ENCODE results near the gene KL. TPM values are rescaled to one million over a fixed set of nuclear protein-coding genes. Genes with fewer than 3 reads are reported as not detected.

Gene KL
- total and polyA plus RNA-seq, 2 donors (not counting 1 experiment from before 2014, with no cell fraction given), result 0.07 TPM; not detected in 1

DNA sequence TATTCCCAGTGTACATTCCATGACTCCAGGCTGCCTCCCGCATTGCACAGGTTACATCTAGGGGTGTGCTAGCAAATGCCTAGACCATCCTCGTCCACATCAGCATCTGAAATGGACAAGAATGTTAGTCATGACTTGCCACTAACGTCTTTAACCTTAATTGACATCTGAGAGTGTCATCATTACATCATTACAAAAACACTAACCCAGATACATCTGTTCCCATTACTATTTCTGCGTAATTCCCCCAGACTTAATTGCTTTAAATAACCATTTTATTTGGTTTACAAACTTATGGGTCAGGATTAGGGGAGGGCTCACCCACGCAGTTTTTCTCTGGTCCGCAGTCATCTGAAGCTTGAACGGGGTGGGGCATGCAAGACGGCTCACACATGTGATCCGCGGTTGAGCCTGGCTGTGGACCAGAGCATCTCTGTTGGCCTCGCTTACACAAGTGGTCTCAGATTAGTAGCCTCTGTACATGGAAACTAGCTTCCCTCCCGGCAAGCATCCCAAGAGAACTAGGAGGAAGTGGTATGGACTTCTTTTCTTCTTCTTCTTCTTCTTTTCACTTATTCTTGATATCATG is 15.9 kb downstream of the KL start:
- TF ChIP-seq, protein P1, sequence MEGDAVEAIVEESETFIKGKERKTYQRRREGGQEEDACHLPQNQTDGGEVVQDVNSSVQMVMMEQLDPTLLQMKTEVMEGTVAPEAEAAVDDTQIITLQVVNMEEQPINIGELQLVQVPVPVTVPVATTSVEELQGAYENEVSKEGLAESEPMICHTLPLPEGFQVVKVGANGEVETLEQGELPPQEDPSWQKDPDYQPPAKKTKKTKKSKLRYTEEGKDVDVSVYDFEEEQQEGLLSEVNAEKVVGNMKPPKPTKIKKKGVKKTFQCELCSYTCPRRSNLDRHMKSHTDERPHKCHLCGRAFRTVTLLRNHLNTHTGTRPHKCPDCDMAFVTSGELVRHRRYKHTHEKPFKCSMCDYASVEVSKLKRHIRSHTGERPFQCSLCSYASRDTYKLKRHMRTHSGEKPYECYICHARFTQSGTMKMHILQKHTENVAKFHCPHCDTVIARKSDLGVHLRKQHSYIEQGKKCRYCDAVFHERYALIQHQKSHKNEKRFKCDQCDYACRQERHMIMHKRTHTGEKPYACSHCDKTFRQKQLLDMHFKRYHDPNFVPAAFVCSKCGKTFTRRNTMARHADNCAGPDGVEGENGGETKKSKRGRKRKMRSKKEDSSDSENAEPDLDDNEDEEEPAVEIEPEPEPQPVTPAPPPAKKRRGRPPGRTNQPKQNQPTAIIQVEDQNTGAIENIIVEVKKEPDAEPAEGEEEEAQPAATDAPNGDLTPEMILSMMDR (IDR thresholded peaks at IDR 0.05), result no peak
- TF ChIP-seq EZH2 (IDR thresholded peaks at IDR 0.05; ENCODE audit: borderline replicate concordance, insufficient read depth, low read depth, low read length, poor library complexity, severe bottlenecking), result no peak

DNA sequence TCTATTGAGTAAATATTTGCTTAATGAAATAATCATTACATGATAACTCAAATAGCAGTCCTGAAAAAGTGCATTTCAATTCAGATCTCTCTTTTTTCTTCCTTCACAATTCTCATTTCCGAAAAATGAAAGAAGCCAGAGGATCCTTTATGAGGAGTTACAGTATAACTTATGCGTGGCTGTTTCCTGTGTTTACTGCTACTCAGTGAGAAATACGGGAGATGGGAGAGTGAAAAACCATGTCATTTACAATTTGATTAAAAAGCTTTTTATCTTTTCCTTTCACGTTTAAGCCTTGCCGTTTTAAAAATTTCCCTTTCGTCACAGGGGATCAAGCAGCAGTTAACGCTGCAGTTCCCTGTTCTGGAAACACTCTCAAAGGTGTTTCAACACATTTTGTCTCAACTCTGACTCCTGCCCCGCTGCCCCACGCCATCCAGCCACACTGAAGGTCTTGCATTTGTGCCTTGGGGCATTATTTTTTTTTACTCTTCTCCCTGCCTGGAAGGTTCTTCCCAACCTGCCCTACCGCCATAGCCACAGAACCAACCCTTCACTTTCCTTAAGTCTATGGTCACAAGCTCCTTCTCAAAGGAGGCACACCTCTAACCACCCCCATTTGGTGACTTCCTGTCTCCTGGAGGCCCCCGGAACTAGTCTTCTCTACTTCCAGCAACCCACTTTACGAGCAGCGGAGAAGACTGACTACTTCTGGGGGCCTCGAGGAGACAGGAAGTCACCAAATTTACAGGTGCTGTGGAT is 17.0 kb downstream of the KL start:
- peaks cover 4% of the 10 kb centered on the region for H3K4me1 Mint-ChIP-seq
- no peak for TF ChIP-seq EZH2 (IDR thresholded peaks at IDR 0.05; ENCODE audit: borderline replicate concordance, insufficient read depth, low read depth, low read length, poor library complexity, severe bottlenecking)
- H3K9me3 Mint-ChIP-seq (ENCODE audit: insufficient read depth), result no peaks in the 10 kb centered on the region
- ATAC-seq (ENCODE audit: low read depth) (no peak), DNase-seq (peak; percentile 23)
- peak overlapping the region; percentile 66 for H3K4me3 Mint-ChIP-seq
- peaks cover 31% of the 10 kb centered on the region for H3K27me3 Mint-ChIP-seq
- ChIA-PET POLR2A (no interaction called here), CTCF (no interaction called here)
- Histone ChIP-seq H3K36me3 (replicated peaks in 1 of 2; ENCODE audit: control extremely low read depth in 1 of 2, control insufficient read depth in 1 of 2, extremely low read depth in 1 of 2, insufficient read depth in 2 of 2, low read length in 1 of 2) (no peaks in the 10 kb centered on the region), H3K9ac (ENCODE audit: low read length) (peak overlapping the region; percentile 39), H2AFZ (ENCODE audit: insufficient read depth, low read depth, low read length, poor library complexity, severe bottlenecking) (peak overlapping the region; percentile 81), H3K79me2 (ENCODE audit: control insufficient read depth, insufficient read depth, low read length) (no peaks in the 10 kb centered on the region), H3K4me3 (ENCODE audit: control extremely low read depth in 1 of 5, extremely low read depth in 1 of 5, insufficient read depth in 1 of 5, low read depth in 2 of 5, low read length in 4 of 5) (peak overlapping the region in 4 of 5 experiments; percentile 7 to 47 (median 37)), H3K27me3 (replicated peaks in 1 of 4; ENCODE audit: control extremely low read depth in 1 of 4, control insufficient read depth in 3 of 4, insufficient read depth in 4 of 4, low read length in 3 of 4) (peaks cover 0 to 3% (median 0%) of the 10 kb centered on the region in 4 experiments), H3K27ac (ENCODE audit: low read length in 2 of 2) (no peak overlapping the region), H3K4me1 (ENCODE audit: control insufficient read depth in 2 of 2, insufficient read depth in 2 of 2, low read length in 2 of 2) (no peaks in the 10 kb centered on the region), H4K20me1 (ENCODE audit: control insufficient read depth, insufficient read depth, low read length, poor library complexity, severe bottlenecking) (no peaks in the 10 kb centered on the region), H3K9me3 (ENCODE audit: control extremely low read depth in 1 of 3, control insufficient read depth in 2 of 3, insufficient read depth in 1 of 3, low read length in 2 of 3) (no peaks in the 10 kb centered on the region), H3K4me2 (replicated peaks; ENCODE audit: low read depth, low read length, poor library complexity, severe bottlenecking) (peak overlapping the region; percentile 53)
- intact Hi-C loops (cut with micrococcal nuclease), result no loop called here
- no peak overlapping the region for H3K27ac Mint-ChIP-seq
- WGBS (ENCODE audit: insufficient coverage), result 26% methylated on average over 7 of the region's 14 CpGs

More for the DNA sequence above, 15.9 kb downstream of the KL start:
- no peak overlapping the region for H3K4me2 ChIP-seq (replicated peaks; ENCODE audit: low read depth, low read length, poor library complexity, severe bottlenecking)
- no peaks in the 10 kb centered on the region for H3K79me2 ChIP-seq (ENCODE audit: control insufficient read depth, insufficient read depth, low read length)
- WGBS (ENCODE audit: insufficient coverage), result 91% methylated on average over 9 of the region's 12 CpGs
- H3K36me3 ChIP-seq (replicated peaks in 1 of 2; ENCODE audit: control extremely low read depth in 1 of 2, control insufficient read depth in 1 of 2, extremely low read depth in 1 of 2, insufficient read depth in 2 of 2, low read length in 1 of 2), result no peaks in the 10 kb centered on the region
- Mint-ChIP-seq H3K27me3 (peaks cover 33% of the 10 kb centered on the region), H3K4me1 (peaks cover 4% of the 10 kb centered on the region), H3K4me3 (no peak overlapping the region), H3K9me3 (ENCODE audit: insufficient read depth) (no peaks in the 10 kb centered on the region), H3K27ac (no peak overlapping the region)
- H3K27me3 ChIP-seq (replicated peaks in 1 of 4; ENCODE audit: control extremely low read depth in 1 of 4, control insufficient read depth in 3 of 4, insufficient read depth in 4 of 4, low read length in 3 of 4), result peaks cover 0 to 3% (median 0%) of the 10 kb centered on the region in 4 experiments
- H3K4me3 ChIP-seq (ENCODE audit: control extremely low read depth in 1 of 5, extremely low read depth in 1 of 5, insufficient read depth in 1 of 5, low read depth in 2 of 5, low read length in 4 of 5), result no peak overlapping the region
- no peak overlapping the region for H3K9ac ChIP-seq (ENCODE audit: low read length)
- intact Hi-C loops (cut with micrococcal nuclease), result no loop called here
- CTCF ChIA-PET, result no interaction called here
- no peak overlapping the region for H2AFZ ChIP-seq (ENCODE audit: insufficient read depth, low read depth, low read length, poor library complexity, severe bottlenecking)
- H3K9me3 ChIP-seq (ENCODE audit: control extremely low read depth in 1 of 3, control insufficient read depth in 2 of 3, insufficient read depth in 1 of 3, low read length in 2 of 3), result no peaks in the 10 kb centered on the region
- H4K20me1 ChIP-seq (ENCODE audit: control insufficient read depth, insufficient read depth, low read length, poor library complexity, severe bottlenecking), result no peaks in the 10 kb centered on the region
- H3K27ac ChIP-seq (ENCODE audit: low read length in 2 of 2), result no peak overlapping the region
- H3K4me1 ChIP-seq (ENCODE audit: control insufficient read depth in 2 of 2, insufficient read depth in 2 of 2, low read length in 2 of 2), result no peaks in the 10 kb centered on the region
- DNase-seq (no peak), ATAC-seq (ENCODE audit: low read depth) (no peak)
- POLR2A ChIA-PET, result no interaction called here
